Measurements from ENCODE around the gene ZNF555. TPM values are rescaled to one million over a fixed set of nuclear protein-coding genes. Genes with fewer than 3 reads are reported as not detected.

ZNF555 gene
- total and polyA plus RNA-seq, 2 experiments from 2014 or later, result 2.7 to 7.4 TPM

DNA sequence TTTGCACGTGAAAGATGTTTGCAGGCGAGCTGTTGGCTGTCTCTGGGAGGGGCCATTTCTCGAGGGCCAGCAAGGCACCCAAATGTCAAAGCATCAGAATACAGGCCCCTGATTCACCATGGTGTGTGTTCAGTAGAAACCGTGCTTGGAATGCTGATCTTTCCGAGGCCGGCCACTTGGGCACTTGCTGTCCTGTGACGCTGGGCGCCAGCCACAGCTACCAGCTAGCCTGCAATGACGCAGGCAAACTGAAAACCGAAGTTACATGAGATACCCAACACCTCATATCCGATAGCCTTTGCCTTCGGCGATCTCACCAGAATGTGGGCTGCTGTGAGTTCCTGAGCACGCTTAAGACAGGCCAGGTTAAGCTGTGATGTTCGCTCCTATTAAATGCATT, 44.0 kb upstream of the ZNF555 start:
- no peaks in the 10 kb centered on the region for H3K79me2 ChIP-seq
- H2AFZ ChIP-seq, result no peak overlapping the region
- H3K27ac ChIP-seq, result no peak overlapping the region
- TF ChIP-seq, protein P1, sequence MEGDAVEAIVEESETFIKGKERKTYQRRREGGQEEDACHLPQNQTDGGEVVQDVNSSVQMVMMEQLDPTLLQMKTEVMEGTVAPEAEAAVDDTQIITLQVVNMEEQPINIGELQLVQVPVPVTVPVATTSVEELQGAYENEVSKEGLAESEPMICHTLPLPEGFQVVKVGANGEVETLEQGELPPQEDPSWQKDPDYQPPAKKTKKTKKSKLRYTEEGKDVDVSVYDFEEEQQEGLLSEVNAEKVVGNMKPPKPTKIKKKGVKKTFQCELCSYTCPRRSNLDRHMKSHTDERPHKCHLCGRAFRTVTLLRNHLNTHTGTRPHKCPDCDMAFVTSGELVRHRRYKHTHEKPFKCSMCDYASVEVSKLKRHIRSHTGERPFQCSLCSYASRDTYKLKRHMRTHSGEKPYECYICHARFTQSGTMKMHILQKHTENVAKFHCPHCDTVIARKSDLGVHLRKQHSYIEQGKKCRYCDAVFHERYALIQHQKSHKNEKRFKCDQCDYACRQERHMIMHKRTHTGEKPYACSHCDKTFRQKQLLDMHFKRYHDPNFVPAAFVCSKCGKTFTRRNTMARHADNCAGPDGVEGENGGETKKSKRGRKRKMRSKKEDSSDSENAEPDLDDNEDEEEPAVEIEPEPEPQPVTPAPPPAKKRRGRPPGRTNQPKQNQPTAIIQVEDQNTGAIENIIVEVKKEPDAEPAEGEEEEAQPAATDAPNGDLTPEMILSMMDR (IDR thresholded peaks at IDR 0.05; ENCODE audit: poor library complexity), result no peak
- TF ChIP-seq EZH2 (IDR thresholded peaks at IDR 0.05; ENCODE audit: borderline replicate concordance), result no peak
- no peak for TF ChIP-seq EZH2phosphoT487 (IDR thresholded peaks at IDR 0.05; ENCODE audit: low read depth, severe bottlenecking, unreplicated experiment)
- no peaks in the 10 kb centered on the region for H4K20me1 ChIP-seq (ENCODE audit: insufficient read depth, poor library complexity, severe bottlenecking)
- no peak overlapping the region for H3K4me3 ChIP-seq
- no peaks in the 10 kb centered on the region for H3K27me3 ChIP-seq
- H3K4me1 ChIP-seq (ENCODE audit: insufficient read depth), result no peaks in the 10 kb centered on the region
- H3K9me3 ChIP-seq (ENCODE audit: low read depth), result no peaks in the 10 kb centered on the region
- no peak overlapping the region for H3K4me2 ChIP-seq
- DNase-seq (ENCODE audit: low spot score), result no peak
- H3K9me2 ChIP-seq (replicated peaks; ENCODE audit: insufficient read depth), result no peaks in the 10 kb centered on the region
- H3K36me3 ChIP-seq (replicated peaks; ENCODE audit: insufficient read depth, low read depth), result no peaks in the 10 kb centered on the region
- 97% methylated on average over 15 of the region's 15 CpGs for WGBS (ENCODE audit: low lambda C conversion rate, missing lambda C conversion rate)

- 98% methylated on average over 16 of the region's 16 CpGs for WGBS (ENCODE audit: low lambda C conversion rate, missing lambda C conversion rate)
- Histone ChIP-seq H3K79me2 (no peaks in the 10 kb centered on the region), H3K4me3 (no peak overlapping the region), H3K9me3 (ENCODE audit: low read depth) (no peaks in the 10 kb centered on the region), H3K36me3 (replicated peaks; ENCODE audit: insufficient read depth, low read depth) (no peaks in the 10 kb centered on the region), H3K9me2 (replicated peaks; ENCODE audit: insufficient read depth) (no peaks in the 10 kb centered on the region), H3K4me1 (ENCODE audit: insufficient read depth) (no peaks in the 10 kb centered on the region), H3K4me2 (no peak overlapping the region), H3K27ac (no peak overlapping the region), H2AFZ (no peak overlapping the region), H3K27me3 (no peaks in the 10 kb centered on the region), H4K20me1 (ENCODE audit: insufficient read depth, poor library complexity, severe bottlenecking) (no peaks in the 10 kb centered on the region)
- TF ChIP-seq EZH2phosphoT487 (IDR thresholded peaks at IDR 0.05; ENCODE audit: low read depth, severe bottlenecking, unreplicated experiment), result no peak
- TF ChIP-seq EZH2 (IDR thresholded peaks at IDR 0.05; ENCODE audit: borderline replicate concordance), result no peak
- TF ChIP-seq, protein P1 (IDR thresholded peaks at IDR 0.05; ENCODE audit: poor library complexity), result no peak
- DNase-seq (ENCODE audit: low spot score), result no peak
These were observed 43.1 kb upstream of the ZNF555 start for GRCh38 chr19:2798158-2798685.

GRCh38 chr19:2798733-2799132, 42.5 kb upstream of the ZNF555 start:
- no peaks in the 10 kb centered on the region for H3K4me1 ChIP-seq (ENCODE audit: insufficient read depth)
- WGBS (ENCODE audit: low lambda C conversion rate, missing lambda C conversion rate), result 87% methylated on average over 7 of the region's 7 CpGs
- TF ChIP-seq EZH2phosphoT487 (IDR thresholded peaks at IDR 0.05; ENCODE audit: low read depth, severe bottlenecking, unreplicated experiment), result no peak
- H3K9me3 ChIP-seq (ENCODE audit: low read depth), result no peaks in the 10 kb centered on the region
- no peak overlapping the region for H2AFZ ChIP-seq
- H3K79me2 ChIP-seq, result no peaks in the 10 kb centered on the region
- no peaks in the 10 kb centered on the region for H4K20me1 ChIP-seq (ENCODE audit: insufficient read depth, poor library complexity, severe bottlenecking)
- H3K4me3 ChIP-seq, result no peak overlapping the region
- no peaks in the 10 kb centered on the region for H3K36me3 ChIP-seq (replicated peaks; ENCODE audit: insufficient read depth, low read depth)
- no peak for DNase-seq (ENCODE audit: low spot score)
- H3K9me2 ChIP-seq (replicated peaks; ENCODE audit: insufficient read depth), result no peaks in the 10 kb centered on the region
- H3K27ac ChIP-seq, result no peak overlapping the region
- H3K4me2 ChIP-seq, result no peak overlapping the region
- H3K27me3 ChIP-seq, result no peaks in the 10 kb centered on the region

DNA sequence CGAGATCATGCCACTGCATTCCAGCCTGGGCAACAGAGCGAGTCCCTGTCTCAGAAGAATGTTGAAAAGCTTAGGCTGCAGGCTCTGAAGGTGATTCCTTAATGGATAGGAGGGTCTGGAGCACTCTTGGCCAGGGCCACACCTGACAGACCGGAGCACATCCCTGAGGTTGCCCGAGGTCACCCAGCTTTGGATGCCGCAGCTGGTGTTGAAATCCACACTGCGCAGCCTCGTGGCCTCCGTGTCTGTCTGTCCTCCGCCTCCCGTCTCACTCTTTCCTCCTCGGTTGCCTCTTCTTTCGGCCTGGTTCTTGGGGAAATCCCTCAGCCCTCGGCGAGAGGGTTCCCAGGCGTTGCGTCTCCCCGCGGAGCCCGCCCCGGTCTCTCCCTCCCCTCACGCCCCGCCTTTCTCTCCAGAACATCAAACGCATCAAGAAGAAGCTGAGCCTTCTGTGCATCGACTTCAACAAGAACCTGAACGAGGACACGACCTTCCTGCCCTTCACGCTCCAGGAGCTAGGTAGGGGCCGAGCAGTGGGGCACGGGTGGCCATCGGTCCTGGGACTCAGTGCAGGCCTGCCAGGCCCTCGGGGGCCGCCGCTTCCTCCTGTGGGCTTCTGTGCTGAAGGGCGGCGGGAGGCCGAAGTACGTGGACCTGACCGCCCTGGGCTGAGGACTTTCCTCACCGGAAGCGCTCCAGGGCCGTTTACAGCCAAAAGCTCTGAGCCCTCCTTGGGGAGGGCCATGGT, 41.8 kb upstream of the ZNF555 start:
- Histone ChIP-seq H3K9me2 (replicated peaks; ENCODE audit: insufficient read depth) (no peaks in the 10 kb centered on the region), H3K27ac (no peak overlapping the region), H3K27me3 (no peaks in the 10 kb centered on the region), H3K4me2 (no peak overlapping the region), H2AFZ (no peak overlapping the region), H4K20me1 (ENCODE audit: insufficient read depth, poor library complexity, severe bottlenecking) (no peaks in the 10 kb centered on the region), H3K4me3 (no peak overlapping the region), H3K79me2 (no peaks in the 10 kb centered on the region), H3K4me1 (ENCODE audit: insufficient read depth) (no peaks in the 10 kb centered on the region), H3K9me3 (ENCODE audit: low read depth) (no peaks in the 10 kb centered on the region), H3K36me3 (replicated peaks; ENCODE audit: insufficient read depth, low read depth) (no peaks in the 10 kb centered on the region)
- DNase-seq (ENCODE audit: low spot score), result no peak
- WGBS (ENCODE audit: low lambda C conversion rate, missing lambda C conversion rate), result 97% methylated on average over 36 of the region's 41 CpGs
- TF ChIP-seq, protein P1 (IDR thresholded peaks at IDR 0.05; ENCODE audit: poor library complexity), result no peak
- TF ChIP-seq EZH2phosphoT487 (IDR thresholded peaks at IDR 0.05; ENCODE audit: low read depth, severe bottlenecking, unreplicated experiment), result no peak
- no peak for TF ChIP-seq EZH2 (IDR thresholded peaks at IDR 0.05; ENCODE audit: borderline replicate concordance)

Measured in hepatocyte (in vitro differentiated cells).